Iris pigment epithelial cell (primary cell): ENCODE measurements around the gene MAGEB4.
"Not testable (repeated sequence)": the region's sequence is repeated elsewhere in the genome, so short reads cannot be mapped to it uniquely, and the experiment has no call there.

Source experiments
- DNase-seq: peaks from one replicate; pipeline ENCODE4 v3.0.0-alpha.2; 2011; ENCODE audit warnings: low read depth

MAGEB4 gene

GRCh38 chrX:30241724-30242415, at the start of gene MAGEB4:
Gene MAGEB4 (plus strand): TSS chrX:30242000. CDS start chrX:30242136, 136 bp downstream.
- no peak for DNase-seq

GRCh38 chrX:30193910-30194309, 47.9 kb upstream of the MAGEB4 start:
- not testable (repeated sequence) for DNase-seq

GRCh38 chrX:30196322-30196721, 45.5 kb upstream of the MAGEB4 start:
- DNase-seq, result peak; percentile 10

- no peak for DNase-seq
These were observed 29.6 kb upstream of the MAGEB4 start for GRCh38 chrX:30212172-30212571.

GRCh38 chrX:30215357-30215843, 26.4 kb upstream of the MAGEB4 start, which contains the start of gene MAGEB2:
Gene MAGEB2 (plus strand): TSS chrX:30215563. CDS start chrX:30218581, 3,018 bp downstream.
- DNase-seq, result no peak

GRCh38 chrX:30217465-30217864, 24.3 kb upstream of the MAGEB4 start:
- DNase-seq, result no peak

GRCh38 chrX:30219372-30219771, 22.4 kb upstream of the MAGEB4 start:
- DNase-seq, result no peak

GRCh38 chrX:30220661-30221060, 21.1 kb upstream of the MAGEB4 start:
- no peak for DNase-seq

- DNase-seq, result no peak
These were observed 17.3 kb upstream of the MAGEB4 start for GRCh38 chrX:30224536-30224935.

- no peak for DNase-seq
These were observed 13.3 kb upstream of the MAGEB4 start for GRCh38 chrX:30228526-30228925.

GRCh38 chrX:30230395-30230794, 11.4 kb upstream of the MAGEB4 start, which contains the start of gene MAGEB3:
Gene MAGEB3 (plus strand): TSS chrX:30230657. CDS start chrX:30235925, 5,268 bp downstream.
- DNase-seq, result no peak

- DNase-seq, result no peak
These were observed 5.1 kb downstream of the MAGEB4 start, which contains the start of gene MAGEB1 for GRCh38 chrX:30246769-30247489. Gene MAGEB1 (plus strand): TSS chrX:30247146. CDS start chrX:30250494, 3,348 bp downstream.

- no peak for DNase-seq
These were observed 7.1 kb downstream of the MAGEB4 start for GRCh38 chrX:30248854-30249253.

- DNase-seq, result no peak
These were observed 11.5 kb downstream of the MAGEB4 start for GRCh38 chrX:30253257-30253656.

- no peak for DNase-seq
These were observed 18.1 kb downstream of the MAGEB4 start for GRCh38 chrX:30259927-30260326.

GRCh38 chrX:30261012-30261411, 19.2 kb downstream of the MAGEB4 start:
- DNase-seq, result no peak

GRCh38 chrX:30262763-30263162, 21.0 kb downstream of the MAGEB4 start:
- DNase-seq, result no peak

- DNase-seq, result no peak
These were observed 28.8 kb downstream of the MAGEB4 start for GRCh38 chrX:30270639-30271038.

- peak; percentile 20 for DNase-seq
These were observed 33.7 kb downstream of the MAGEB4 start for GRCh38 chrX:30275498-30275897.

- DNase-seq, result peak; percentile 55
These were observed 36.6 kb downstream of the MAGEB4 start for GRCh38 chrX:30278365-30278764.

GRCh38 chrX:30280428-30280827, 38.6 kb downstream of the MAGEB4 start:
- no peak for DNase-seq

- DNase-seq, result peak; percentile 11
These were observed 40.7 kb downstream of the MAGEB4 start for GRCh38 chrX:30282527-30282926.
